22Rv1 (cell line): Measurements from ENCODE around the gene AADACL4.
A peak's percentile ranks its signal among the peaks of the same experiment; 100 is the strongest.

Experiments
- H3K27ac ChIP-seq: fragments of 450-650 bp; 2 replicates; pipeline ENCODE4 v1.5.1; 2017
- CTCF ChIP-seq: fragments of 450-650 bp; IDR thresholded peaks from 2 replicates; pipeline ENCODE4 v1.5.1; 2017; ENCODE audit warnings: mild to moderate bottlenecking
- ZFX ChIP-seq: fragments of 450-650 bp; IDR thresholded peaks from 2 replicates; pipeline ENCODE4 v1.6.1; 2017; ENCODE audit warnings: antibody characterized with exemption, borderline replicate concordance

The AADACL4 gene

GRCh38 chr1:12629985-12630760 is 13.7 kb upstream of the AADACL4 start:
- H3K27ac ChIP-seq, result no peak overlapping the region
- TF ChIP-seq CTCF (no peak), ZFX (no peak)

GRCh38 chr1:12630946-12631530 is 12.8 kb upstream of the AADACL4 start:
- no peak overlapping the region for H3K27ac ChIP-seq
- TF ChIP-seq ZFX (no peak), CTCF (no peak)

- H3K27ac ChIP-seq, result no peak overlapping the region
- TF ChIP-seq ZFX (no peak), CTCF (no peak)
Measured at GRCh38 chr1:12631571-12631970, 12.3 kb upstream of the AADACL4 start.

GRCh38 chr1:12634156-12634555 is 9.7 kb upstream of the AADACL4 start:
- TF ChIP-seq CTCF (no peak), ZFX (no peak)

GRCh38 chr1:12634696-12635202 is 9.1 kb upstream of the AADACL4 start:
- peak overlapping the region; percentile 43; the same call in 1 of the 2 replicates for H3K27ac ChIP-seq
- TF ChIP-seq ZFX, result no peak
- TF ChIP-seq CTCF, result no peak

More at GRCh38 chr1:12634156-12634555, 9.7 kb upstream of the AADACL4 start:
- peak overlapping the region; percentile 43; the same call in 1 of the 2 replicates for H3K27ac ChIP-seq

- no peak overlapping the region for H3K27ac ChIP-seq
- TF ChIP-seq CTCF, result no peak
Measured at GRCh38 chr1:12636098-12636950, 7.6 kb upstream of the AADACL4 start.
